Psoas muscle (tissue), 8 donors: ENCODE data around the gene SLC22A23. TPM values are rescaled to one million over a fixed set of nuclear protein-coding genes. Genes with fewer than 3 reads are reported as not detected.

Experiments used
- ATAC-seq, 4 donors: fragments of 200-7000 bp; cut with Tn5 transposase; one replicate each; pipeline ENCODE4 v1.9.1; 2020; ENCODE audit warnings: moderate library complexity in 3 of 4, mild to moderate bottlenecking in 2 of 4
- DNase-seq, 2 donors: peaks; one replicate each; pipeline ENCODE4 v3.0.0-alpha.2; 2020
- H3K27ac ChIP-seq: fragments of 200-600 bp; one replicate; pipeline ENCODE4 v1.8.0; 2022
- H3K27me3 ChIP-seq, 3 donors: fragments of 200-600 bp in 1 of 3; one replicate each; pipeline versions ENCODE4 v1.6.1 to v1.8.0; 2013 to 2022; ENCODE audit warnings: low read length in 2 of 3, mild to moderate bottlenecking in 2 of 3, moderate library complexity in 1 of 3; ENCODE audit not compliant: insufficient read depth in 3 of 3
- H3K36me3 ChIP-seq, 2 donors: fragments of 200-600 bp in 1 of 2; one replicate each; pipeline versions ENCODE4 v1.6.1 to v1.8.0; 2013 to 2022; ENCODE audit warnings: low read depth in 1 of 2, mild to moderate bottlenecking in 1 of 2, moderate library complexity in 1 of 2; ENCODE audit not compliant: insufficient read depth in 1 of 2
- H3K4me1 ChIP-seq: fragments of 200-600 bp; one replicate; pipeline ENCODE4 v1.8.0; 2022
- H3K4me3 ChIP-seq: fragments of 200-600 bp; one replicate; pipeline ENCODE4 v1.8.0; 2022; ENCODE audit warnings: mild to moderate bottlenecking
- H3K9me3 ChIP-seq: fragments of 200-600 bp; one replicate; pipeline ENCODE4 v1.8.0; 2022
- WGBS, 3 donors: extraction: QIAGEN DNeasy Blood & Tissue Kit; methylation state at CpG; one replicate each; pipeline versions ENCODE4 v1.1.6 to v1.1.7; 2013; 5-methylcytosine and 5-hydroxymethylcytosine counted together
- intact Hi-C, 2 donors: fragments of 100-400 bp; cut with DNase I; formaldehyde crosslinking; loops; one replicate each; pipeline versions ENCODE4 v1.11.0 to v1.14.2; 2022
- polyA plus RNA-seq, 3 donors: library from polyadenylated mRNA; stranded (reverse); fragments of 200-250 nt; gene quantifications; one replicate each; pipeline ENCODE4 v1.2.3, GENCODE V29; 2013
- total RNA-seq, 4 donors: library from RNA; stranded (reverse); fragmentation: NEBNext Ultra II Directional in 2 of 4; extraction: Animal tissue kit (Norgen Biotek cat#: 25700) in 2 of 4; gene quantifications; one replicate each; pipeline versions ENCODE4 v1.2.1 to v1.2.4, GENCODE V29; 2021 to 2023
- TF ChIP-seq, protein P1 (sequence below): fragments of 200-600 bp; IDR thresholded peaks from one replicate; pipeline ENCODE4 v1.8.0; 2022; ENCODE audit warnings: antibody characterized with exemption
- donor health status: healthy with polysubstance abuse.
- donor health status: DM: no; HTN: no; CAD: no; lungs with moderate emphysema.
- donor health status: Bipolar disorder and iron deficiency.
- donor health status: healthy.
- donor health status: DM: yes; HTN: yes; CAD: no.
- donor health status: DM: no; HTN: no; CAD: no.
- donor health status: DM: no; HTN: no; CAD: no.
- donor health status: DM: yes; HTN: yes; CAD: no.

The SLC22A23 gene
- total and polyA plus RNA-seq, 7 donors = 4.6 to 13.7 (median 8.7) TPM

DNA sequence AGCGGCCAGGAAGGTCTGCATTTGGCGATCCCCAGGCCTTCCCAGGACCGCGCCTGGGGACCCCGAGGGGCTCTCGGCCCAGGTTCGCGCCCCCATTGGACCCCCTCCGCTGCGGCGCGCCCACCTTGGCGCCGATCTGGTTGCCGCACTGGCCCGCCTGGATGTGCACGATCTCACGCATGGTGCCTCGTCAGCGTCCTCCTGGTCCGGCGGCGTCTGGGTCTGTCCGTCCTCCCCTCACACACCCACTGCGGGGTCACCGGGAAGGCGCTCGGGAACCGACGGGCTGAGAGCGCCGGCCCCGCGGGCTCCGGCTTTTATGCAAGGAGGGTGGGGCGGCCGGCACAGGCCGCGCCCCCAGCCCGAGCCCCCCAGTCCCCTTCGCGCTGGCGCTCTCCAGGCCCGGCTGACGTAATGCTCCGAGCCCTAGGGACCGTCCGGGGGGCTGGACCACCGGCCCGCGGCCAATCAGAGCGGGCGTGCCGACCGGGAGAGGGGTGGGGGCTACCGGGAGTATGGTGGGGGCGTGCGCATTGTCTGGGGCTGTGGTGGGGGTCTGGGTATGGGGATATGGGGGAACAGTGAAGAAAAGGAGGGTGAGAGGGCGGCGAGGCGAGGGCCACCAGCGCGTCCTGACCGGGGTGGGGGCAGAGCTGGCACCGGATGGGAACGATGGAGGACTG is 229.3 kb downstream of the SLC22A23 start, which contains the start of gene TUBB2B:
TSS of gene TUBB2B (minus strand) at position 291 of the 683 bp plus-strand sequence. CDS start at position 181, 110 bp downstream.
- no peaks in the 10 kb centered on the region for H3K36me3 ChIP-seq
- ATAC-seq (peak in 3 of 4 donors; percentile 27 to 46 (median 40)), DNase-seq (peak; percentile 36 to 60)
- H3K27ac ChIP-seq = no peak within 1 kb of the TSS
- H3K4me1 ChIP-seq = peaks cover 36% of the 10 kb centered on the region
- WGBS, 3 donors = 1 to 2% (median 1%) methylated on average over 47 to 66 of the region's 66 CpGs
- peak within 1 kb of the TSS; percentile 64 for H3K4me3 ChIP-seq
- H3K9me3 ChIP-seq = no peaks in the 10 kb centered on the region
- H3K27me3 ChIP-seq = peaks cover 0 to 65% (median 27%) of the 10 kb centered on the region in 3 donors
- TF ChIP-seq, protein P1, sequence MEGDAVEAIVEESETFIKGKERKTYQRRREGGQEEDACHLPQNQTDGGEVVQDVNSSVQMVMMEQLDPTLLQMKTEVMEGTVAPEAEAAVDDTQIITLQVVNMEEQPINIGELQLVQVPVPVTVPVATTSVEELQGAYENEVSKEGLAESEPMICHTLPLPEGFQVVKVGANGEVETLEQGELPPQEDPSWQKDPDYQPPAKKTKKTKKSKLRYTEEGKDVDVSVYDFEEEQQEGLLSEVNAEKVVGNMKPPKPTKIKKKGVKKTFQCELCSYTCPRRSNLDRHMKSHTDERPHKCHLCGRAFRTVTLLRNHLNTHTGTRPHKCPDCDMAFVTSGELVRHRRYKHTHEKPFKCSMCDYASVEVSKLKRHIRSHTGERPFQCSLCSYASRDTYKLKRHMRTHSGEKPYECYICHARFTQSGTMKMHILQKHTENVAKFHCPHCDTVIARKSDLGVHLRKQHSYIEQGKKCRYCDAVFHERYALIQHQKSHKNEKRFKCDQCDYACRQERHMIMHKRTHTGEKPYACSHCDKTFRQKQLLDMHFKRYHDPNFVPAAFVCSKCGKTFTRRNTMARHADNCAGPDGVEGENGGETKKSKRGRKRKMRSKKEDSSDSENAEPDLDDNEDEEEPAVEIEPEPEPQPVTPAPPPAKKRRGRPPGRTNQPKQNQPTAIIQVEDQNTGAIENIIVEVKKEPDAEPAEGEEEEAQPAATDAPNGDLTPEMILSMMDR = no peak
- intact Hi-C loops = no loop called here

DNA sequence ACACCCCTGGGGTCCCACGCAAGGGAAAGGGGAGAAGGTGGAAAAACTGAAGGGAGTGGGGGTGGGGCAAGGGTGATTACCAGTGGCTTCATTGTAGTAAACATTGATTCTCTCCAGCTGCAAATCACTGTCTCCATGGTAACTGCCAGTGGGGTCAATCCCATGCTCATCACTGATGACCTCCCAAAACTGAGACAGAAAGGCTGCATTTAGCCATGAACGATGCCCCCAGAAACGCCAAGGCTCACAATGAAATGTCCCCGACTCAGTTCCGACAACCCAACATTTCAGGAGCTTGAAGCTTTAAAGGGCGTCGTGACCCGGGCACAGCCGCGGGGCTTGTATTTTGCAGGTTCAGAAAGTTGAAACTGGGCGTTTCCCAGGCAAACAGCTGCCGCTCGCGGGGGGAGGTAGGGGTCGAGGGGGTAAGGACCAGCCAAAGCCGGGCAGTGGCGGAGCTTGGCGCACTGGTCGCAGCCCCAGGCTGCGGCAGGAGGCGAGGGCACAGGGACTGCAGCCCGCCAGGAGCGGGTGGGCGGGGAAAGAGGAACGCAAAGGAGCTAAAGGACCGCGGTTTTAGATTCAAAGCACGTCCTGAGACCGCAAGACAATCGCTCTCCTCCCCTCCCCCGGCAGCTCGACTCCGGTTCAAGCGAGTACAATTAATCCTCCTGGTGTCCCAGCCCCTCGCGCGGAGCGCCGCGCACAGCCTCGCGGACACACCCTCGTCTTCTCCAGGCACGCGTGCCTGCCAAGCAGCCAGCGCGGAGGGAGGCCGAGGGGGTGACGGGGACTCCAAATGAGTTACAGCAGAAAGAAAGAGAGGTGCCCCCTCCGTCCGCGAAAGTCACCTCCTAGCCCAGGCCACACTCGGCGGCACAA is 230.1 kb downstream of the SLC22A23 start:
- TF ChIP-seq, protein P1 = no peak
- no peak overlapping the region for H3K27ac ChIP-seq
- ATAC-seq = peak in 3 of 4 donors; percentile 24 to 46 (median 45)

DNA sequence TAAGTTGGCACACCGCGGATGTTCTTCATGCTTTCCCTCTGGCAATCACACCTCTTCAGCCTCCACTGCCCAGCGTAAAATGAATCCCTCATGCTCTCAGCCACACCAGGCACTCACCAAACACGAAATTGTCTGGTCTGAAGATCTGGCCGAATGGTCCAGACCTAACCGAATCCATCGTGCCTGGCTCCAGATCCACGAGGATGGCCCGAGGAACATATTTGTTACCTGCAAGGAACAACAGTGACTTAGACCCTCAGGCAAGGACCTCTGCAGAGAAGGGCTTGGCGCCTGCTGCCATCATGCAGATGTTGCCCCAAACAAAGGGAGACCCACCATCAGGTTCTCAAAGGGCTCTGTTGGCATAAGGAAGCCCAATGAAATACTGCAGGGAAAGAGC is 230.8 kb downstream of the SLC22A23 start:
- H3K27ac ChIP-seq = no peak overlapping the region
- intact Hi-C loops = no loop called here
- DNase-seq (no peak), ATAC-seq (no peak)
- peaks cover 30% of the 10 kb centered on the region for H3K4me1 ChIP-seq
- H3K9me3 ChIP-seq = no peaks in the 10 kb centered on the region
- TF ChIP-seq, protein P1 = no peak
- WGBS, 3 donors = 38 to 67% (median 52%) methylated on average over 10 of the region's 10 CpGs
- peaks cover 0 to 51% (median 20%) of the 10 kb centered on the region in 3 donors for H3K27me3 ChIP-seq
- no peak overlapping the region for H3K4me3 ChIP-seq
- no peaks in the 10 kb centered on the region for H3K36me3 ChIP-seq

More for the DNA sequence above, 230.1 kb downstream of the SLC22A23 start:
- Histone ChIP-seq H3K4me1 (peaks cover 36% of the 10 kb centered on the region), H3K9me3 (no peaks in the 10 kb centered on the region), H3K36me3 (no peaks in the 10 kb centered on the region), H3K27me3 (peaks cover 0 to 57% (median 22%) of the 10 kb centered on the region in 3 donors), H3K4me3 (peak overlapping the region; percentile 64)
- DNase-seq = peak; percentile 27 to 63
- intact Hi-C loops = no loop called here
- 2 to 4% (median 3%) methylated on average over 45 to 54 of the region's 54 CpGs for WGBS, 3 donors

DNA sequence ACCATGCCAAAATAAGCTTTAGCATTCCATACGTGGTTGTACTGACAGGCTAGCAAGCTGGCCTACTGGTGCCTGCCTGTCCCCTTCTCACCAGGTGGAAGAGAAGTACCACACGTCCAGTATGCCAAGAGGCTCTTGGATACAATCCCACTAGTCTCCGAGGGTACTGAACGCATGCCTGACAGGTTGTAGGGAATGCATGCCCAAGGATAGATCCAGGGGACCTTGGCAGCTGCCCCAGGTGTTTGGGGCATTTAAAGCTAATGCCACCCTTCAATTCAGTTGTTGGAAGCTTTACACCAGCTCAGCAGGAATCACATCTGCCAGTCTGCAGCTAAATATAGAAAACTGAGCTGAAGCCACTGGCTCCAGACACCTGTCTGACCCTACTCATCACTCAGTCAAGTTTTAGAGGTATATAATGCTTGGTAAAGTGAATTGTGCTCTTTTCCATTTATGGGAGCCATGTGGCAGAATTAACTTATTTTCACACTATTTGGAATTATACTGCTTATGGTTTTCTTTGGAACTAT is 234.3 kb downstream of the SLC22A23 start:
- ATAC-seq (peak; percentile 59 to 79 (median 72)), DNase-seq (no peak)
- Histone ChIP-seq H3K36me3 (no peaks in the 10 kb centered on the region), H3K27me3 (peaks cover 0 to 17% (median 15%) of the 10 kb centered on the region in 3 donors), H3K4me1 (peaks cover 11% of the 10 kb centered on the region), H3K9me3 (no peaks in the 10 kb centered on the region), H3K27ac (no peak overlapping the region), H3K4me3 (no peak overlapping the region)
- 27 to 43% (median 28%) methylated on average over 4 of the region's 4 CpGs for WGBS, 3 donors
- intact Hi-C loops = no loop called here
- TF ChIP-seq, protein P1 = no peak
